HepG2 (cell line): ENCODE data around the gene JMJD8. TPM values are rescaled to one million over a fixed set of nuclear protein-coding genes. Genes with fewer than 3 reads are reported as not detected.

Source experiments
- ARHGAP35 ChIP-seq: sonication (generic); formaldehyde crosslinking; IDR thresholded peaks from 2 replicates; pipeline ENCODE4 v1.9.0; 2022; ENCODE audit warnings: mild to moderate bottlenecking, inconsistent platforms, moderate library complexity, missing genetic modification reagents, borderline replicate concordance
- ATF3 ChIP-seq: sonication (generic); formaldehyde crosslinking; IDR thresholded peaks from 2 replicates; pipeline ENCODE4 v1.4.0; 2020; ENCODE audit warnings: missing genetic modification reagents
- FOXA1 ChIP-seq, 2 experiments: fragments of 450-650 bp in 1 of 2; sonication (generic) in 1 of 2; formaldehyde crosslinking in 1 of 2; IDR thresholded peaks; 2 replicates each; pipeline versions ENCODE4 v1.4.0 to v1.6.1; 2016 to 2020; ENCODE audit warnings: missing genetic modification reagents in 1 of 2
- MED1 ChIP-seq: sonication (generic); formaldehyde crosslinking; IDR thresholded peaks from 2 replicates; pipeline ENCODE4 v1.4.0; 2020; ENCODE audit warnings: missing genetic modification reagents
- MLXIP ChIP-seq: sonication (generic); formaldehyde crosslinking; IDR thresholded peaks from 2 replicates; pipeline ENCODE4 v1.9.0; 2021; ENCODE audit warnings: missing genetic modification reagents, borderline replicate concordance
- NCOA1 ChIP-seq: sonication (generic); formaldehyde crosslinking; IDR thresholded peaks from 2 replicates; pipeline ENCODE4 v1.9.0; 2021; ENCODE audit warnings: missing genetic modification reagents
- NFIC ChIP-seq: IDR thresholded peaks from 2 replicates; pipeline ENCODE4 v1.6.1; 2012; ENCODE audit warnings: mild to moderate bottlenecking, low read length, inconsistent platforms
- PREB ChIP-seq: sonication (generic); formaldehyde crosslinking; IDR thresholded peaks from 2 replicates; pipeline ENCODE4 v1.4.0; 2020; ENCODE audit warnings: missing genetic modification reagents
- REL ChIP-seq: sonication (generic); formaldehyde crosslinking; conservative IDR thresholded peaks from 2 replicates; pipeline ENCODE4 v1.8.0; 2022; ENCODE audit warnings: mild to moderate bottlenecking, missing genetic modification reagents, moderate library complexity
- SIN3A ChIP-seq: IDR thresholded peaks from 2 replicates; pipeline ENCODE4 v1.6.1; 2011; ENCODE audit warnings: low read depth, mild to moderate bottlenecking, control low read depth, low read length, borderline replicate concordance
- SIN3B ChIP-seq: fragments of 150-350 bp; IDR thresholded peaks from 2 replicates; pipeline ENCODE4 v1.6.1; 2014; ENCODE audit warnings: low read length
- SMAD9 ChIP-seq: sonication (generic); formaldehyde crosslinking; IDR thresholded peaks from 2 replicates; pipeline ENCODE4 v1.5.1; 2020; ENCODE audit warnings: mild to moderate bottlenecking, missing genetic modification reagents
- THAP11 ChIP-seq: IDR thresholded peaks from 2 replicates; pipeline ENCODE4 v1.6.1; 2016; ENCODE audit warnings: missing biosample characterization, missing genetic modification reagents
- TOE1 ChIP-seq: sonication (generic); formaldehyde crosslinking; IDR thresholded peaks from 2 replicates; pipeline ENCODE4 v1.4.0; 2020; ENCODE audit warnings: mild to moderate bottlenecking, missing genetic modification reagents
- ZBTB49 ChIP-seq: sonication (generic); formaldehyde crosslinking; IDR thresholded peaks from 2 replicates; pipeline ENCODE4 v1.4.0; 2020; ENCODE audit warnings: missing genetic modification reagents, borderline replicate concordance
- ZKSCAN5 ChIP-seq: sonication (generic); formaldehyde crosslinking; IDR thresholded peaks from 2 replicates; pipeline ENCODE4 v1.5.1; 2020; ENCODE audit warnings: mild to moderate bottlenecking, missing genetic modification reagents
- ZNF207 ChIP-seq: fragments of 450-650 bp; IDR thresholded peaks from 2 replicates; pipeline ENCODE4 v1.6.1; 2016; ENCODE audit warnings: antibody characterized with exemption, borderline replicate concordance
- ZNF503 ChIP-seq: sonication (generic); formaldehyde crosslinking; IDR thresholded peaks from 2 replicates; pipeline ENCODE4 v1.4.0; 2020; ENCODE audit warnings: missing genetic modification reagents
- ZNF781 ChIP-seq: sonication (generic); formaldehyde crosslinking; IDR thresholded peaks from 2 replicates; pipeline ENCODE4 v1.5.1; 2020; ENCODE audit warnings: borderline replicate concordance, mild to moderate bottlenecking, missing genetic modification reagents; ENCODE audit errors: not compliant biosample characterization
- ZSCAN12 ChIP-seq: sonication (generic); formaldehyde crosslinking; IDR thresholded peaks from 2 replicates; pipeline ENCODE4 v1.9.0; 2021; ENCODE audit warnings: mild to moderate bottlenecking, missing genetic modification reagents
- polyA plus RNA-seq, 8 experiments: library from polyadenylated mRNA; depleted of rRNA in 3 of 8; stranded (reverse) in 7 of 8; unstranded in 1 of 8; fragments of >200 nt; fragmentation: Illumina TruSeq in 4 of 8; extraction: Trizol in 4 of 8; gene quantifications; 2 replicates each; pipeline versions ENCODE4 v1.2.1 to v1.2.3, GENCODE V29; 2011 to 2016; ENCODE audit warnings: low read depth in 4 of 8, missing spikeins in 1 of 8, mixed read lengths in 1 of 8; ENCODE audit not compliant: insufficient read depth in 1 of 8
- total RNA-seq, 5 experiments: library from RNA; depleted of rRNA; stranded (reverse); fragments of >200 nt; fragmentation: Illumina TruSeq; extraction: Trizol; gene quantifications; 2 replicates each; pipeline ENCODE4 v1.2.3, GENCODE V29; 2016; ENCODE audit warnings: low read depth in 1 of 5

Gene JMJD8
- total and polyA plus RNA-seq, 2 of the 13 experiments (the other 11 are each of a cell fraction or from before 2014, with no cell fraction given) = 2.6 to 11.8 TPM

GRCh38 chr16:700684-701584 lies 16.8 kb upstream of the JMJD8 start (continued):
- TF ChIP-seq ZBTB49 (CRISPR knock-in tag) (no peak), TOE1 (CRISPR knock-in tag) (no peak), PREB (CRISPR knock-in tag) (0 out of 2 replicates have a peak, but pooled peaks have one; percentile 79), MLXIP (CRISPR knock-in tag) (peak; percentile 88; the same call in 1 of the 2 replicates), ARHGAP35 (CRISPR knock-in tag) (no peak), THAP11 (CRISPR knock-in tag) (peak; percentile 58; the same call in 1 of the 2 replicates), ZSCAN12 (peak; percentile 90), SMAD9 (CRISPR knock-in tag) (no peak), FOXA1 (IDR thresholded peaks at IDR 0.05) (no peak), FOXA1 (CRISPR knock-in tag; IDR thresholded peaks at IDR 0.05) (no peak), NCOA1 (CRISPR knock-in tag) (no peak), NFIC (no peak), SIN3A (peak; percentile 58; the same call in 1 of the 2 replicates), REL (no peak), SIN3B (no peak), ATF3 (peak; percentile 21; the same call in 1 of the 2 replicates), MED1 (CRISPR knock-in tag) (peak; percentile 45; the same call in 1 of the 2 replicates), ZNF503 (0 out of 2 replicates have a peak, but pooled peaks have one; percentile 45), ZKSCAN5 (CRISPR knock-in tag) (no peak), ZNF207 (no peak), ZNF781 (CRISPR knock-in tag) (no peak)
